HEK293 (cell line): ENCODE results near the gene DIP2C.

ENCODE experiments used
- CTCF ChIA-PET: fragments of 350-600 bp; formaldehyde crosslinking; extraction: SDS; loops from one replicate; lab custom pipeline; 2021; ENCODE audit warnings: antibody characterized with exemption; lab: Yijun Ruan, JAX
- POLR2A ChIA-PET: fragments of 300-600 bp; formaldehyde crosslinking; extraction: SDS; loops from one replicate; lab custom pipeline; 2020; ENCODE audit warnings: antibody characterized with exemption, inconsistent platforms; lab: Yijun Ruan, JAX
- H3K27ac ChIP-seq: fragments of 200-500 bp; sonication (Bioruptor generic); 2 replicates; pipeline ENCODE4 v1.5.1; 2014; ENCODE audit warnings: low read depth, low read length, control low read depth, inconsistent platforms; ENCODE audit errors: extremely low read depth
- H3K36me3 ChIP-seq, 2 experiments: fragments of 200-500 bp in 1 of 2; sonication (Bioruptor generic) in 1 of 2; 1 replicate in 1 of 2; 2 replicates in 1 of 2; pipeline ENCODE4 v1.5.1; 2014 to 2017; ENCODE audit warnings: inconsistent platforms in 2 of 2, low read length in 2 of 2; ENCODE audit not compliant: control insufficient read depth in 2 of 2, insufficient read depth in 1 of 2
- H3K4me1 ChIP-seq: fragments of 200-500 bp; sonication (Bioruptor generic); 2 replicates; pipeline ENCODE4 v1.5.1; 2014; ENCODE audit warnings: mild to moderate bottlenecking, low read length, inconsistent platforms; ENCODE audit not compliant: control insufficient read depth, insufficient read depth
- H3K4me3 ChIP-seq: 2 replicates; pipeline ENCODE4 v1.5.1; 2011; ENCODE audit warnings: low read depth, mild to moderate bottlenecking, control low read depth, low read length, moderate library complexity
- H3K9me3 ChIP-seq: fragments of 200-500 bp; sonication (Bioruptor generic); 2 replicates; pipeline ENCODE4 v1.5.1; 2014; ENCODE audit warnings: low read depth, low read length, inconsistent platforms; ENCODE audit not compliant: control insufficient read depth, insufficient read depth
- BCL11B ChIP-seq: fragments of 450-650 bp; formaldehyde crosslinking; IDR thresholded peaks from 2 replicates; pipeline ENCODE4 v1.5.1; 2016; ENCODE audit warnings: low read depth, missing biosample characterization, missing genetic modification characterization
- FEZF1 ChIP-seq: fragments of 450-650 bp; formaldehyde crosslinking; IDR thresholded peaks from 2 replicates; pipeline ENCODE4 v1.5.1; 2016; ENCODE audit warnings: missing biosample characterization, missing genetic modification characterization
- GLIS1 ChIP-seq: fragments of 450-650 bp; formaldehyde crosslinking; IDR thresholded peaks from 2 replicates; pipeline ENCODE4 v1.5.1; 2016; ENCODE audit warnings: missing biosample characterization, missing genetic modification characterization
- INSM2 ChIP-seq: fragments of 450-650 bp; formaldehyde crosslinking; IDR thresholded peaks from 2 replicates; pipeline ENCODE4 v1.5.1; 2016; ENCODE audit warnings: missing biosample characterization, missing genetic modification characterization
- KLF7 ChIP-seq: fragments of 450-650 bp; formaldehyde crosslinking; IDR thresholded peaks from 2 replicates; pipeline ENCODE4 v1.5.1; 2016; ENCODE audit warnings: missing biosample characterization, missing genetic modification characterization, borderline replicate concordance
- MEIS1 ChIP-seq: sonication (generic); formaldehyde crosslinking; IDR thresholded peaks from 2 replicates; pipeline ENCODE4 v1.8.1; 2022; ENCODE audit warnings: missing genetic modification reagents, mild to moderate bottlenecking, borderline replicate concordance
- MZF1 ChIP-seq: fragments of 450-650 bp; formaldehyde crosslinking; IDR thresholded peaks from 2 replicates; pipeline ENCODE4 v1.5.1; 2017; ENCODE audit warnings: missing biosample characterization, missing genetic modification characterization, borderline replicate concordance
- OSR2 ChIP-seq: fragments of 450-650 bp; formaldehyde crosslinking; IDR thresholded peaks from 2 replicates; pipeline ENCODE4 v1.5.1; 2016; ENCODE audit warnings: missing biosample characterization, missing genetic modification characterization
- REPIN1 ChIP-seq: fragments of 450-650 bp; formaldehyde crosslinking; IDR thresholded peaks from 2 replicates; pipeline ENCODE4 v1.5.1; 2017; ENCODE audit warnings: missing biosample characterization, missing genetic modification characterization, low read depth
- SP3 ChIP-seq: fragments of 450-650 bp; formaldehyde crosslinking; IDR thresholded peaks from 2 replicates; pipeline ENCODE4 v1.5.1; 2016; ENCODE audit warnings: missing biosample characterization, missing genetic modification characterization
- ZIC2 ChIP-seq: fragments of 450-650 bp; formaldehyde crosslinking; IDR thresholded peaks from 2 replicates; pipeline ENCODE4 v1.5.1; 2016; ENCODE audit warnings: missing biosample characterization, missing genetic modification characterization
- ZNF133 ChIP-seq: fragments of 450-650 bp; formaldehyde crosslinking; IDR thresholded peaks from 2 replicates; pipeline ENCODE4 v1.5.1; 2016; ENCODE audit warnings: missing biosample characterization, missing genetic modification characterization
- ZNF138 ChIP-seq: fragments of 450-650 bp; formaldehyde crosslinking; IDR thresholded peaks from 2 replicates; pipeline ENCODE4 v1.5.1; 2016; ENCODE audit warnings: missing biosample characterization, missing genetic modification characterization, borderline replicate concordance
- ZNF16 ChIP-seq: fragments of 450-650 bp; formaldehyde crosslinking; IDR thresholded peaks from 2 replicates; pipeline ENCODE4 v1.5.1; 2016; ENCODE audit warnings: low read depth, missing biosample characterization, missing genetic modification characterization
- ZNF174 ChIP-seq: fragments of 450-650 bp; formaldehyde crosslinking; IDR thresholded peaks from 2 replicates; pipeline ENCODE4 v1.5.0; 2017; ENCODE audit warnings: missing biosample characterization, mild to moderate bottlenecking, missing genetic modification characterization
- ZNF184 ChIP-seq: fragments of 450-650 bp; IDR thresholded peaks from 2 replicates; pipeline ENCODE4 v1.5.1; 2018; ENCODE audit warnings: missing biosample characterization, mild to moderate bottlenecking, missing genetic modification characterization
- ZNF335 ChIP-seq: fragments of 450-650 bp; formaldehyde crosslinking; conservative IDR thresholded peaks from 2 replicates; pipeline ENCODE4 v1.5.1; 2016; ENCODE audit warnings: missing biosample characterization, missing genetic modification characterization
- ZNF37A ChIP-seq: fragments of 450-650 bp; IDR thresholded peaks from 2 replicates; pipeline ENCODE4 v1.5.1; 2018; ENCODE audit warnings: missing biosample characterization, missing genetic modification characterization
- ZNF48 ChIP-seq: fragments of 450-650 bp; formaldehyde crosslinking; IDR thresholded peaks from 2 replicates; pipeline ENCODE4 v1.5.1; 2016; ENCODE audit warnings: missing biosample characterization, missing genetic modification characterization
- ZNF600 ChIP-seq: fragments of 450-650 bp; formaldehyde crosslinking; IDR thresholded peaks from 2 replicates; pipeline ENCODE4 v1.5.1; 2016; ENCODE audit warnings: missing biosample characterization, missing genetic modification characterization
- ZNF623 ChIP-seq: fragments of 450-650 bp; formaldehyde crosslinking; IDR thresholded peaks from 2 replicates; pipeline ENCODE4 v1.5.1; 2016; ENCODE audit warnings: missing biosample characterization, missing genetic modification characterization
- ZNF664 ChIP-seq: fragments of 450-650 bp; formaldehyde crosslinking; IDR thresholded peaks from 2 replicates; pipeline ENCODE4 v1.5.1; 2016; ENCODE audit warnings: missing biosample characterization, missing genetic modification characterization
- ZNF677 ChIP-seq: fragments of 450-650 bp; IDR thresholded peaks from 2 replicates; pipeline ENCODE4 v1.5.0; 2018; ENCODE audit warnings: missing biosample characterization, mild to moderate bottlenecking, missing genetic modification characterization, moderate library complexity
- ZSCAN4 ChIP-seq: fragments of 450-650 bp; formaldehyde crosslinking; IDR thresholded peaks from 2 replicates; pipeline ENCODE4 v1.5.1; 2017; ENCODE audit warnings: missing biosample characterization, missing genetic modification characterization

The DIP2C gene

DNA sequence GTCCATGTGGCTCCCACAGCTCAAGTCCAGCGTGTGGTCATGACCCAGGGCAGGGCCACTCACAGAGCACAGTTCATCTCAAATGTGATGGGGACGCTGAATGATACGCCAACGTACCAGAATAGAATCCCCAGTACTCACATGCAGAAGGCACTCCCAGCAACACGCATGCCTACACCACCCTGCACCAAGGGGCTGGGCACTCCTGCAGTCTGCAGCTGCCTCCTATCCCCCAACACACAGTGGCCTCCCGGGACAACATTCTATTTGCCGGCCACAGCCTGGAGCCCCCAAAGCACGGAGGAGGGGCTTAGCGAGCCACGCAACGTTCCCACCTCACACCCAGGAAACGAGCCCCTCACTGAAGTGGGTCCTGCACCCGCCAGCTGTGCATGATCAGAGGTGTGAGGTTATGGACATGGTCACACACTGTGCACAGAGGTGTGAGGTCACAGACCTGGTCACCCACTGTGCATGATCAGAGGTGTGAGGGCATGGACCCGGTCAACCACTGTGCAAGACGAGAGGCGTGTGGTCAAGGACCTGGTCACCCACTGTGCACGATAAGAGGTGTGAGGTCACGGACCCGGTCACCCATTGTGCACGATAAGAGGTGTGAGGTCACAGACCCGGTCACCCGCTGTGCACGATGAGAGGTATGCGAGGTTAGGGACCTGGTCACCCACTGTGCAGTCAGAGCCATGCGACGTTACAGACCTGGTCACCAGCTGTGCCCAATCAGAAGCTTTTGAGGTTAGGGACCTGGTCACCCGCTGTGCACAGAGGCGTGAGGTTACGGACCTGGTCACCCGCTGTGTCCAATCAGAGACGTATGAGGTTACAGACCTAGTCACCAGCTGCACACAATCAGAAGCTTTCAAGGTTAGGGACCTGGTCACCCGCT lies 182.8 kb downstream of the DIP2C start:
- CTCF ChIA-PET = no interaction called here
- TF ChIP-seq ZIC2 = peak; percentile 88
- peak; percentile 84 for TF ChIP-seq BCL11B (tag by site-specific recombination)
- TF ChIP-seq SP3 (tag by site-specific recombination) = no peak
- POLR2A ChIA-PET = no interaction called here
- H3K4me1 ChIP-seq = no peaks in the 10 kb centered on the region
- peaks cover 0 to 6% of the 10 kb centered on the region in 2 experiments; a peak in 1 of 3 replicates for H3K36me3 ChIP-seq
- no peaks in the 10 kb centered on the region for H3K9me3 ChIP-seq
- H3K27ac ChIP-seq = no peak overlapping the region
- H3K4me3 ChIP-seq = no peak overlapping the region

- ChIA-PET POLR2A (no interaction called here), CTCF (no interaction called here)
- Histone ChIP-seq H3K27ac (no peak overlapping the region), H3K9me3 (no peaks in the 10 kb centered on the region), H3K4me1 (0 out of 2 replicates have a peak, but pooled peaks cover 3% of the 10 kb centered on the region), H3K4me3 (no peak overlapping the region), H3K36me3 (peaks cover 0 to 6% of the 10 kb centered on the region in 2 experiments; a peak in 1 of 3 replicates)
- TF ChIP-seq ZNF48 (tag by site-specific recombination) (no peak), ZIC2 (peak; percentile 66; the same call in 1 of the 2 replicates), ZNF133 (tag by site-specific recombination) (no peak), OSR2 (no peak), ZNF664 (tag by site-specific recombination) (no peak), ZNF623 (no peak), ZNF16 (tag by site-specific recombination) (no peak)
Measured at GRCh38 chr10:505419-505818, 184.0 kb downstream of the DIP2C start.

GRCh38 chr10:504806-505205 lies 184.7 kb downstream of the DIP2C start:
- ChIA-PET POLR2A (no interaction called here), CTCF (interaction anchor here (0.9 kb wide), 1 partner anchor 177 kb away, joined by 3 read pairs; no protein-coding TSS in a partner anchor)
- Histone ChIP-seq H3K4me1 (peaks cover 6% of the 10 kb centered on the region; the same call in 1 of the 2 replicates), H3K4me3 (no peak overlapping the region), H3K27ac (no peak overlapping the region), H3K9me3 (no peaks in the 10 kb centered on the region), H3K36me3 (peaks cover 0 to 6% of the 10 kb centered on the region in 2 experiments; a peak in 1 of 3 replicates)
- TF ChIP-seq MEIS1 (CRISPR knock-in tag) = no peak
- TF ChIP-seq ZNF677 = no peak
- TF ChIP-seq ZNF184 (tag by site-specific recombination) = no peak

DNA sequence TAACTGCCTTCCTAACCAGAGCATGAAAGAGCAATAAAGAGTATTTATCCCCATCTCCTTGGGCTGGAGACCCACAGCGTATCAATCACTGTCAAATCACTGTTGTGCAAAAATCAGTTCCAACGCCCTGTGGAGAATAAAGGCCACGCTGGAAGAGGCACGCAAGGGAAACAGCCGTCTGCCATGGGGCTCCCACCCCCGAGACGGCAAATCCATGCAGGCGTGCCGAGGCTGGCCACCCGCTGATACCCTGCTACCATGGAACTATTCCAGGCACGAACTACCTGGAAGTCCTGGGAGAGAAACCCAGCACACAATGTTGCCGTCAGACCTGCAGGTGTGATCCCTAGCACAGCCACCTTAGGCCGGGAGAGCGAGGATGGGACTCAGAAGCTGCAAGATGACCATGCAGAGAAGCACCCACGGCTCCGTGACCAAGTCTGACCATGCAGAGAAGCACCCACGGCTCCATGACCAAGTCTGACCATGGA lies 185.3 kb downstream of the DIP2C start:
- H3K36me3 ChIP-seq = peaks cover 0 to 6% of the 10 kb centered on the region in 2 experiments; a peak in 1 of 3 replicates
- H3K27ac ChIP-seq = no peak overlapping the region
- ChIA-PET CTCF (interaction anchor here (0.9 kb wide), 1 partner anchor 176 kb away, joined by 3 read pairs; no protein-coding TSS in a partner anchor), POLR2A (no interaction called here)
- H3K9me3 ChIP-seq = no peaks in the 10 kb centered on the region
- H3K4me3 ChIP-seq = no peak overlapping the region
- H3K4me1 ChIP-seq = peaks cover 6% of the 10 kb centered on the region; the same call in 1 of the 2 replicates
- no peak for TF ChIP-seq MZF1 (tag by site-specific recombination)
- no peak for TF ChIP-seq KLF7
- no peak for TF ChIP-seq INSM2 (tag by site-specific recombination)
- no peak for TF ChIP-seq ZNF600
- no peak for TF ChIP-seq ZSCAN4 (tag by site-specific recombination)
- TF ChIP-seq ZNF174 (tag by site-specific recombination) = no peak
- TF ChIP-seq ZNF335 = no peak
- no peak for TF ChIP-seq FEZF1 (tag by site-specific recombination)
- TF ChIP-seq ZNF138 (tag by site-specific recombination) = no peak
- TF ChIP-seq ZNF37A (tag by site-specific recombination) = no peak
- no peak for TF ChIP-seq REPIN1 (tag by site-specific recombination)
- TF ChIP-seq GLIS1 (tag by site-specific recombination) = no peak
